Keratinocyte (primary cell): ENCODE data around the gene RAB30. TPM values are rescaled to one million over a fixed set of nuclear protein-coding genes. Genes with fewer than 3 reads are reported as not detected.

Experiments
- DNase-seq: peaks from one replicate; pipeline ENCODE4 v3.0.0-alpha.2; 2011; ENCODE audit warnings: low read depth, missing footprints, low spot score
- FAIRE-seq: peaks from 2 replicates; lab custom pipeline; 2011; peaks lifted over from hg19 to GRCh38; lab: Jason Lieb, UNC
- H2AFZ ChIP-seq: 2 replicates; pipeline ENCODE4 v1.6.0; 2012; ENCODE audit warnings: low read length, control low read depth, inconsistent platforms; ENCODE audit not compliant: control insufficient read depth
- H3K27ac ChIP-seq: 2 replicates; pipeline ENCODE4 v1.5.1; 2011; ENCODE audit warnings: low read length; ENCODE audit not compliant: control insufficient read depth, insufficient read depth
- H3K27me3 ChIP-seq: 3 replicates; pipeline ENCODE4 v1.6.0; 2011; ENCODE audit warnings: low read length; ENCODE audit not compliant: control insufficient read depth, insufficient read depth; ENCODE audit errors: extremely low read depth
- H3K36me3 ChIP-seq, 2 experiments: 2 replicates in 1 of 2; 3 replicates in 1 of 2; pipeline ENCODE4 v1.5.1; 2011; ENCODE audit warnings: low read length in 2 of 2, mild to moderate bottlenecking in 1 of 2; ENCODE audit not compliant: control insufficient read depth in 2 of 2, insufficient read depth in 2 of 2; ENCODE audit errors: extremely low read depth in 1 of 2
- H3K4me1 ChIP-seq: 3 replicates; pipeline ENCODE4 v1.5.1; 2011; ENCODE audit warnings: low read length; ENCODE audit not compliant: control insufficient read depth, insufficient read depth; ENCODE audit errors: extremely low read depth
- H3K4me2 ChIP-seq: 3 replicates; pipeline ENCODE4 v1.6.0; 2011; ENCODE audit warnings: low read depth, low read length; ENCODE audit not compliant: control insufficient read depth, insufficient read depth; ENCODE audit errors: extremely low read depth
- H3K4me3 ChIP-seq, 3 experiments: fragments of 200-600 bp in 1 of 3; sonication (generic) in 1 of 3; 2 replicates in 2 of 3; 3 replicates in 1 of 3; pipeline ENCODE4 v1.5.1; 2011 to 2016; ENCODE audit warnings: low read length in 3 of 3, mild to moderate bottlenecking in 3 of 3, control low read depth in 2 of 3, inconsistent platforms in 1 of 3, low read depth in 1 of 3, mixed read lengths in 1 of 3, mixed run types in 1 of 3, moderate library complexity in 1 of 3; ENCODE audit not compliant: control insufficient read depth in 2 of 3, insufficient read depth in 2 of 3; ENCODE audit errors: extremely low read depth in 1 of 3
- H3K79me2 ChIP-seq: 2 replicates; pipeline ENCODE4 v1.6.0; 2012; ENCODE audit warnings: low read length; ENCODE audit not compliant: control insufficient read depth, insufficient read depth
- H3K9ac ChIP-seq: 3 replicates; pipeline ENCODE4 v1.6.0; 2011; ENCODE audit warnings: low read length; ENCODE audit not compliant: control insufficient read depth, insufficient read depth; ENCODE audit errors: extremely low read depth
- H3K9me1 ChIP-seq: 3 replicates; pipeline ENCODE4 v1.6.0; 2011; ENCODE audit warnings: low read length; ENCODE audit not compliant: control insufficient read depth, insufficient read depth; ENCODE audit errors: extremely low read depth
- H3K9me3 ChIP-seq: 2 replicates; pipeline ENCODE4 v1.5.1; 2012; ENCODE audit warnings: low read depth, low read length; ENCODE audit not compliant: control insufficient read depth
- H4K20me1 ChIP-seq: 3 replicates; pipeline ENCODE4 v1.6.0; 2011; ENCODE audit warnings: low read length; ENCODE audit not compliant: control insufficient read depth, insufficient read depth; ENCODE audit errors: extremely low read depth
- CTCF ChIP-seq, 3 experiments: IDR thresholded peaks in 1 of 3; conservative IDR thresholded peaks in 1 of 3; optimal IDR thresholded peaks in 1 of 3; 2 replicates in 2 of 3; 3 replicates in 1 of 3; pipeline versions ENCODE3 to v1.5.1; 2011; ENCODE audit warnings: low read length in 3 of 3, mild to moderate bottlenecking in 3 of 3, moderate library complexity in 2 of 3, control low read depth in 1 of 3, inconsistent platforms in 1 of 3; ENCODE audit not compliant: insufficient read depth in 2 of 3; ENCODE audit errors: extremely low read depth in 1 of 3
- EZH2 ChIP-seq: IDR thresholded peaks from one replicate; pipeline ENCODE4 v1.6.1; 2012; ENCODE audit warnings: inconsistent platforms, mild to moderate bottlenecking, low read length, moderate library complexity
- dilution Hi-C: fragments of 300-500 bp; cut with MboI; formaldehyde crosslinking; loops from one replicate; pipeline ENCODE4 v1.7.0; 2020; ENCODE audit warnings: low sequenced_read_pairs; ENCODE audit not compliant: extremely low pct_ligation_motif_present
- polyA minus RNA-seq, 3 experiments: library from RNA; depleted of rRNA, polyadenylated mRNA; stranded (reverse); fragments of >200 nt; gene quantifications; 1 replicate in 1 of 3; 2 replicates in 1 of 3; 3 replicates in 1 of 3; pipeline ENCODE4 v1.2.3, GENCODE V29; 2011
- polyA plus RNA-seq, 5 experiments: library from polyadenylated mRNA; depleted of rRNA in 3 of 5; stranded (reverse) in 3 of 5; stranded (forward) in 1 of 5; unstranded in 1 of 5; fragments of >200 nt; gene quantifications; 1 replicate in 1 of 5; 2 replicates in 3 of 5; 3 replicates in 1 of 5; pipeline versions ENCODE4 v1.2.1 to v1.2.3, GENCODE V29; 2011 to 2012; ENCODE audit warnings: missing spikeins in 2 of 5, low read depth in 1 of 5, low replicate concordance in 1 of 5

The RAB30 gene
- 6.7 to 10.9 TPM (median 9.3 TPM) in 3 replicates for polyA plus RNA-seq
- polyA plus RNA-seq (2011; ENCODE audit: low read depth) = 2.9 TPM
- 6.9 and 8.8 TPM in 2 replicates for polyA plus RNA-seq (2011; cell fraction: cytosol; rRNA removed)
- 11.7 and 14.4 TPM in 2 replicates for polyA plus RNA-seq (2011; cell fraction: nucleus; rRNA removed)
- polyA plus RNA-seq (2012; ENCODE audit: low replicate concordance) = 5.5 and 7.2 TPM in 2 replicates
- 12.3 to 15.1 TPM (median 13.2 TPM) in 3 replicates for polyA minus RNA-seq
- 7.9 TPM for polyA minus RNA-seq (2011; cell fraction: cytosol; rRNA and poly(A)+ RNA removed)
- 9.5 and 28.9 TPM in 2 replicates for polyA minus RNA-seq (2011; cell fraction: nucleus; rRNA and poly(A)+ RNA removed)

- peak within 1 kb of the TSS; percentile 91 for H2AFZ ChIP-seq
- FAIRE-seq = peak; percentile 85
- H3K9me1 ChIP-seq = no peaks in the 10 kb centered on the region
- no peaks in the 10 kb centered on the region for H4K20me1 ChIP-seq
- peak; percentile 97 for DNase-seq
- no peaks in the 10 kb centered on the region for H3K27me3 ChIP-seq
- peak within 1 kb of the TSS; percentile 98 for H3K9ac ChIP-seq
- TF ChIP-seq CTCF (optimal IDR thresholded peaks at IDR 0.05 in 1 of 3, IDR thresholded peaks at IDR 0.05 in 1 of 3, conservative IDR thresholded peaks at IDR 0.05 in 1 of 3; ENCODE audit: extremely low read depth in 1 of 3, insufficient read depth in 2 of 3, low read length in 3 of 3) = no peak
- no peak for TF ChIP-seq EZH2
- H3K36me3 ChIP-seq = peaks cover 0 to 8% of the 10 kb centered on the region in 2 experiments
- peaks cover 22% of the 10 kb centered on the region for H3K4me1 ChIP-seq
- peak within 1 kb of the TSS; percentile 94 for H3K27ac ChIP-seq
- peak within 1 kb of the TSS; percentile 95 for H3K4me2 ChIP-seq
- H3K79me2 ChIP-seq = peaks cover 48% of the 10 kb centered on the region
- H3K9me3 ChIP-seq = no peaks in the 10 kb centered on the region
- H3K4me3 ChIP-seq = peak within 1 kb of the TSS; percentile 59 to 90 (median 75)
- dilution Hi-C loops = no loop called here
Observed at GRCh38 chr11:83071567-83072349, at the start of gene RAB30. Gene RAB30 (minus strand): TSS chr11:83071897. CDS start chr11:82997316, 74,581 bp downstream.

GRCh38 chr11:83120327-83120726 is 48.6 kb upstream of the RAB30 start:
- H3K9me1 ChIP-seq = no peaks in the 10 kb centered on the region
- no peaks in the 10 kb centered on the region for H3K4me1 ChIP-seq
- TF ChIP-seq CTCF (optimal IDR thresholded peaks at IDR 0.05 in 1 of 3, IDR thresholded peaks at IDR 0.05 in 1 of 3, conservative IDR thresholded peaks at IDR 0.05 in 1 of 3; ENCODE audit: extremely low read depth in 1 of 3, insufficient read depth in 2 of 3, low read length in 3 of 3) (no peak), EZH2 (no peak)
- DNase-seq = no peak
- no peak overlapping the region for H3K4me2 ChIP-seq
- H3K27ac ChIP-seq = no peak overlapping the region
- no peak overlapping the region for H3K4me3 ChIP-seq
- H3K9me3 ChIP-seq = no peaks in the 10 kb centered on the region
- H3K36me3 ChIP-seq = no peaks in the 10 kb centered on the region
- no peak for FAIRE-seq
- dilution Hi-C loops = no loop called here
- no peaks in the 10 kb centered on the region for H3K79me2 ChIP-seq
- no peak overlapping the region for H3K9ac ChIP-seq
- H3K27me3 ChIP-seq = no peaks in the 10 kb centered on the region
- H4K20me1 ChIP-seq = no peaks in the 10 kb centered on the region
- no peak overlapping the region for H2AFZ ChIP-seq
